Measurements from ENCODE around the gene TTC29. TPM values are rescaled to one million over a fixed set of nuclear protein-coding genes. Genes with fewer than 3 reads are reported as not detected.

Gene TTC29
- total and polyA plus RNA-seq, 9 of the 15 experiments (the other 6 are each of a cell fraction or from before 2014, with no cell fraction given): 0.04 TPM; not detected in 8

DNA sequence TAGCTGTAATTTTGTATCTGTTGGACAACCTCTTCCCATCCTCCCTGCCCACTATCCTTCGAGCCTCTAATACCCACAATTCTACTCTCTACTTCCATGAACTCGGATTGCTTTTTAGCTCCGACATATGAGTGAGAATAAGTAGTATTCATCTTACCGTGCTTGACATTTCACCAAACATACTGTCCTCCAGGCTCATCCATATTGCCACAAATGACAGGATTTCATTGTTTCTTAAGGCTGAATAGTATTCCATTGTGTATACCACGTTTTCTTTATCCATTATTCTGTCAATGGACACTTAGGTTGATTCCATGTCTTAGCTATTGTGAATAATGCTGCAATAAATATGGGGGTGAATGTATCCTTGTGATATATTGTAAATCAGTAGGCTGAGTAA, 26.4 kb upstream of the TTC29 start (continued):
- TF ChIP-seq FOXP1 (CRISPR knock-in tag; IDR thresholded peaks at IDR 0.05): no peak
- no peak for TF ChIP-seq MEF2D (tag; conservative IDR thresholded peaks at IDR 0.05; ENCODE audit: low read depth)

GRCh38 chr4:146969126-146969525, 23.5 kb upstream of the TTC29 start:
- Histone ChIP-seq H3K9me1 (ENCODE audit: control insufficient read depth, insufficient read depth, low read length) (no peaks in the 10 kb centered on the region), H3K36me3 (ENCODE audit: control insufficient read depth, insufficient read depth, low read length) (no peaks in the 10 kb centered on the region), H3K9me3 (replicated peaks; ENCODE audit: control insufficient read depth, insufficient read depth, low read depth, low read length) (no peaks in the 10 kb centered on the region), H3K27me3 (ENCODE audit: control insufficient read depth in 2 of 2, insufficient read depth in 2 of 2, low read length in 2 of 2) (no peaks in the 10 kb centered on the region), H3K4me1 (replicated peaks in 1 of 2; ENCODE audit: control insufficient read depth in 2 of 2, insufficient read depth in 2 of 2, low read length in 2 of 2) (no peaks in the 10 kb centered on the region), H2AFZ (ENCODE audit: low read depth, low read length) (no peak overlapping the region), H3K4me2 (ENCODE audit: insufficient read depth, low read length) (no peak overlapping the region), H3K9ac (ENCODE audit: insufficient read depth in 1 of 2, low read depth in 2 of 2, low read length in 2 of 2) (no peak overlapping the region), H3K27ac (ENCODE audit: extremely low read depth, low read depth, low read length) (no peak overlapping the region), H3K4me3 (no peak overlapping the region), H4K20me1 (replicated peaks; ENCODE audit: control insufficient read depth, insufficient read depth, low read length) (no peaks in the 10 kb centered on the region), H3K79me2 (ENCODE audit: control insufficient read depth, insufficient read depth, low read length) (no peaks in the 10 kb centered on the region)
- BruUV-seq (replicated peaks): no TSS peak
- no peak for FAIRE-seq
- ChIA-PET POLR2A (no interaction called here), CTCF (ENCODE audit: low intra/inter-chr PET ratio) (no interaction called here)
- 11% methylated on average over 1 of the region's 1 CpG for WGBS (ENCODE audit: insufficient coverage, low coverage, missing lambda C conversion rate)
- no peak for ATAC-seq
- no peak for DNase-seq (ENCODE audit: extremely low read depth in 1 of 4, low spot score in 3 of 4)
- in situ Hi-C loops (cut with MboI): no loop called here
- intact Hi-C loops (cut with micrococcal nuclease): no loop called here
- TF ChIP-seq HDAC3 (IDR thresholded peaks at IDR 0.05; ENCODE audit: borderline replicate concordance, partially characterized antibody) (no peak), TGIF2 (CRISPR knock-in tag; IDR thresholded peaks at IDR 0.05) (no peak), STAT5A (IDR thresholded peaks at IDR 0.05; ENCODE audit: borderline replicate concordance, low read length) (no peak), CHD1 (IDR thresholded peaks at IDR 0.05; ENCODE audit: low read length) (no peak), CREM (IDR thresholded peaks at IDR 0.05; ENCODE audit: low read depth) (no peak), AFF4 (CRISPR knock-in tag; IDR thresholded peaks at IDR 0.05) (no peak), PTRF (tag; IDR thresholded peaks at IDR 0.05) (no peak), CBFB (CRISPR knock-in tag; IDR thresholded peaks at IDR 0.05) (no peak)
- TF ChIP-seq, protein P1, sequence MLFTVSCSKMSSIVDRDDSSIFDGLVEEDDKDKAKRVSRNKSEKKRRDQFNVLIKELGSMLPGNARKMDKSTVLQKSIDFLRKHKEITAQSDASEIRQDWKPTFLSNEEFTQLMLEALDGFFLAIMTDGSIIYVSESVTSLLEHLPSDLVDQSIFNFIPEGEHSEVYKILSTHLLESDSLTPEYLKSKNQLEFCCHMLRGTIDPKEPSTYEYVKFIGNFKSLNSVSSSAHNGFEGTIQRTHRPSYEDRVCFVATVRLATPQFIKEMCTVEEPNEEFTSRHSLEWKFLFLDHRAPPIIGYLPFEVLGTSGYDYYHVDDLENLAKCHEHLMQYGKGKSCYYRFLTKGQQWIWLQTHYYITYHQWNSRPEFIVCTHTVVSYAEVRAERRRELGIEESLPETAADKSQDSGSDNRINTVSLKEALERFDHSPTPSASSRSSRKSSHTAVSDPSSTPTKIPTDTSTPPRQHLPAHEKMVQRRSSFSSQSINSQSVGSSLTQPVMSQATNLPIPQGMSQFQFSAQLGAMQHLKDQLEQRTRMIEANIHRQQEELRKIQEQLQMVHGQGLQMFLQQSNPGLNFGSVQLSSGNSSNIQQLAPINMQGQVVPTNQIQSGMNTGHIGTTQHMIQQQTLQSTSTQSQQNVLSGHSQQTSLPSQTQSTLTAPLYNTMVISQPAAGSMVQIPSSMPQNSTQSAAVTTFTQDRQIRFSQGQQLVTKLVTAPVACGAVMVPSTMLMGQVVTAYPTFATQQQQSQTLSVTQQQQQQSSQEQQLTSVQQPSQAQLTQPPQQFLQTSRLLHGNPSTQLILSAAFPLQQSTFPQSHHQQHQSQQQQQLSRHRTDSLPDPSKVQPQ (CRISPR knock-in tag; IDR thresholded peaks at IDR 0.05; ENCODE audit: borderline replicate concordance): no peak
- TF ChIP-seq, protein P2, sequence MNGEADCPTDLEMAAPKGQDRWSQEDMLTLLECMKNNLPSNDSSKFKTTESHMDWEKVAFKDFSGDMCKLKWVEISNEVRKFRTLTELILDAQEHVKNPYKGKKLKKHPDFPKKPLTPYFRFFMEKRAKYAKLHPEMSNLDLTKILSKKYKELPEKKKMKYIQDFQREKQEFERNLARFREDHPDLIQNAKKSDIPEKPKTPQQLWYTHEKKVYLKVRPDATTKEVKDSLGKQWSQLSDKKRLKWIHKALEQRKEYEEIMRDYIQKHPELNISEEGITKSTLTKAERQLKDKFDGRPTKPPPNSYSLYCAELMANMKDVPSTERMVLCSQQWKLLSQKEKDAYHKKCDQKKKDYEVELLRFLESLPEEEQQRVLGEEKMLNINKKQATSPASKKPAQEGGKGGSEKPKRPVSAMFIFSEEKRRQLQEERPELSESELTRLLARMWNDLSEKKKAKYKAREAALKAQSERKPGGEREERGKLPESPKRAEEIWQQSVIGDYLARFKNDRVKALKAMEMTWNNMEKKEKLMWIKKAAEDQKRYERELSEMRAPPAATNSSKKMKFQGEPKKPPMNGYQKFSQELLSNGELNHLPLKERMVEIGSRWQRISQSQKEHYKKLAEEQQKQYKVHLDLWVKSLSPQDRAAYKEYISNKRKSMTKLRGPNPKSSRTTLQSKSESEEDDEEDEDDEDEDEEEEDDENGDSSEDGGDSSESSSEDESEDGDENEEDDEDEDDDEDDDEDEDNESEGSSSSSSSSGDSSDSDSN (IDR thresholded peaks at IDR 0.05; ENCODE audit: borderline replicate concordance in 1 of 2, low read depth in 2 of 2, low read length in 2 of 2): no peak
